ENCODE data around the gene MRPL45. TPM values are rescaled to one million over a fixed set of nuclear protein-coding genes. Genes with fewer than 3 reads are reported as not detected.

Gene MRPL45
- total RNA-seq, 2 experiments from 2014 or later: 22.3 to 36.8 TPM

- no peak for DNase-seq
- Mint-ChIP-seq H3K36me3 (no peaks in the 10 kb centered on the region), H3K4me3 (no peak within 1 kb of the TSS), H3K9me3 (ENCODE audit: low read depth) (no peaks in the 10 kb centered on the region), H3K4me1 (no peaks in the 10 kb centered on the region), H3K27ac (no peak within 1 kb of the TSS), H3K27me3 (peaks cover 4% of the 10 kb centered on the region)
- ATAC-seq: no peak
- CTCF ChIA-PET: interaction anchor here (0.8 to 17.4 kb wide), 2 partner anchors 12 to 71 kb away, joined by 3 to 334 read pairs; no protein-coding TSS in a partner anchor
Measured at GRCh38 chr17:38343608-38344419, 46.8 kb downstream of the MRPL45 start, which contains the start of gene GPR179. Gene GPR179, minus strand, starts transcription at chr17:38343956. Its CDS starts 167 bp downstream, at chr17:38343789.

DNA sequence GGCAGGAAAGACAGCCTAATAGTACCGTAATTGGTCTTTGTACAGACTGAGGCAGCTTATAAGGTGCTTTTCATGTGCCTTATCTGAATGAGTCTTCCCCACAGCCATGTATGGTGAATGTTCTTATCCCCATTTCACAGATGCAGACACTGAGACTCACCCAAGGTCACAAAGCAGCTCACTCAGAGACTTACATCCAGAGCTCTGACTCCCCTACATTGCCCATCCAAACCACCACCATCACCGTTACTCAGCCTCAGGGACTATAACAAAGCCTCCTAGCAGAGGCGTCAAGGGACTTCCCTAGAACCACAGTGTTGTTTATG lies 47.4 kb downstream of the MRPL45 start:
- CTCF ChIA-PET: interaction anchor here (0.8 to 17.4 kb wide), 2 partner anchors 11 to 70 kb away, joined by 3 to 334 read pairs; no protein-coding TSS in a partner anchor
- no peak overlapping the region for H3K27ac Mint-ChIP-seq
- DNase-seq (no peak), ATAC-seq (no peak)
- no peak overlapping the region for H3K4me3 Mint-ChIP-seq
- H3K36me3 Mint-ChIP-seq: no peaks in the 10 kb centered on the region
- H3K9me3 Mint-ChIP-seq (ENCODE audit: low read depth): no peaks in the 10 kb centered on the region
- peaks cover 5% of the 10 kb centered on the region for H3K4me1 Mint-ChIP-seq
- H3K27me3 Mint-ChIP-seq: peaks cover 4% of the 10 kb centered on the region

DNA sequence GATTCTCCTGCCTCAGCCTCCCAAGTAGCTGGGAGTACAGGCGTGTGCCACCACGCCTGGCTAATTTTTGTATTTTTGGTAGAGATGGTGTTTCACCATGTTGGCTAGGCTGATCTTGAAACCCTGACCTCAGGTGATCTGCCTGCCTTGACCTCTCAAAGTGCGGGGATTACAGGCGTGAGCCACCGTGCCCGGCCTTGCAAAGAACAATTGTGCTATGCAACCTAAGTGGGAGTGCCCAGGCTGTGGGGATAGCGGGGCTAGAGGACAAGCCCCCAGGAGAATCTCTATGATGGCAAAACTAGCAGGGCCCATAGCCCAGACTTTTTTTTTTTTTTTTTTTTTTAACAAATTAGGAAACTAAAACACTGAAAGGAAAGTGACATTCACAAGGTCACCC lies 48.8 kb downstream of the MRPL45 start:
- Mint-ChIP-seq H3K4me3 (no peak overlapping the region), H3K27me3 (peaks cover 4% of the 10 kb centered on the region), H3K27ac (no peak overlapping the region), H3K36me3 (no peaks in the 10 kb centered on the region), H3K4me1 (peaks cover 6% of the 10 kb centered on the region), H3K9me3 (ENCODE audit: low read depth) (no peaks in the 10 kb centered on the region)
- CTCF ChIA-PET: interaction anchor here (1.3 to 17.4 kb wide), 3 partner anchors 13 to 78 kb away, joined by 3 to 334 read pairs (median 4); no protein-coding TSS in a partner anchor
- no peak for DNase-seq
- no peak for ATAC-seq

DNA sequence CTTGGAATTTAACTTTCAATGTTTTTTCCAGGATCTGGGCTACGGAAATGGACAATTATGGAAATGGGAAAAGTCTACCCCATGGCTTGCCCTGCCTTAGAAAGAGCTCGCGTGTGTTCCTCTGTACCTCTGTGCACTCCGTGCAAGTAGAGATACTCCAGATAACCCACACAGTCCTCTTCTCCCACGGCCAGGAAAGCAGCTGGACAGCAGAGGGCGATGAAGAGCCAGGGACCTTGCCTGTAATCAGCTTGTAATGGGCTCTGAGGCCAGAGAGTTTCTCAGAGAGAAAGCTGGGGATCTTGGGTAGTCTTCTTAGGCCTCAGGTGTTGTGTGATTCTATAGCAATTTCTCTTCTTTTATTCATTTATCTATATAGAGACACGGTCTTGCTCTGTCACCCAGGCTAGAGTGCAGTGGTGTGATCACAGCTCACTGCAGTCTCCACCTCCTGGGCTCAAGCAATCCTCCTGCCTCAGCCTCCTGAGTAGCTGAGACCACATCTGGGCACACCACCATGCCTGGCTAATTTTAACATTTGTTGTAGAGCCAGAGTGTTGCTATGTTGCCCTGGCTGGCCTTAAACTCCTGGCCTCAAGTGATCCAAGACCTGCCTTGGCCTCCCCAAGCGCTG lies 52.2 kb downstream of the MRPL45 start:
- CTCF ChIA-PET: interaction anchor here (0.7 to 17.4 kb wide), 29 partner anchors 10 to 318 kb away, joined by 3 to 334 read pairs (median 5); partner anchors contain the start of gene ARHGAP23
- no peak overlapping the region for H3K27ac Mint-ChIP-seq

DNA sequence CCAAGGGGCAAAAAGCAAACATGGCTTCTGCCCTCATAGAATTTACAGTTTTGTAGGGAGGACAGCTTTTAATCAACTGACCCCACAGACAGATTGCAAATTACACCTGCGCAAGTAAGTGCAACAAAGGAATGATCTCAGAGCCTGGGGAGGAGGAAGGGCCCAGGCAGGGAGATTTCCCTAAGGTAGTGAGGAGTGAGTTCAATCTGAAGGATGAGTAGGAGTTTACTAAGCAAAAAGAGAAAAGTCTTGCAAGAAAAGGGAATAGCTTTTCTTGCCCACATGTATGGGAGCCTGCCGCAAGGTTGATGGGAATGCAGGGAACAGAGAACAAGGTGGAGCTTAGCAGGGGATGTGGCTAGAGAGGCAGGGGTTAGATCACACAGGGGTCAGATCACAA lies 53.1 kb downstream of the MRPL45 start:
- no peak overlapping the region for H3K27ac Mint-ChIP-seq
- CTCF ChIA-PET: interaction anchor here (1.2 to 17.4 kb wide), 15 partner anchors 9 to 317 kb away, joined by 4 to 334 read pairs (median 10); no protein-coding TSS in a partner anchor
- no peaks in the 10 kb centered on the region for H3K36me3 Mint-ChIP-seq
- no peaks in the 10 kb centered on the region for H3K9me3 Mint-ChIP-seq (ENCODE audit: low read depth)
- DNase-seq (no peak), ATAC-seq (no peak)
- H3K4me3 Mint-ChIP-seq: no peak overlapping the region
- H3K27me3 Mint-ChIP-seq: no peaks in the 10 kb centered on the region
- peaks cover 31% of the 10 kb centered on the region for H3K4me1 Mint-ChIP-seq

More for the DNA sequence above, 52.2 kb downstream of the MRPL45 start:
- H3K4me3 Mint-ChIP-seq: no peak overlapping the region
- H3K27me3 Mint-ChIP-seq: no peaks in the 10 kb centered on the region
- no peaks in the 10 kb centered on the region for H3K9me3 Mint-ChIP-seq (ENCODE audit: low read depth)
- peak; percentile 55 for ATAC-seq
- peaks cover 24% of the 10 kb centered on the region for H3K4me1 Mint-ChIP-seq
- no peaks in the 10 kb centered on the region for H3K36me3 Mint-ChIP-seq
- peak; percentile 91 for DNase-seq

GRCh38 chr17:38351412-38352222 lies 54.6 kb downstream of the MRPL45 start, which contains the start of gene SOCS7:
Gene SOCS7, plus strand, starts transcription at chr17:38351844. Its CDS starts 209 bp downstream, at chr17:38352053.
- H3K4me1 Mint-ChIP-seq: peaks cover 38% of the 10 kb centered on the region
- DNase-seq (peak; percentile 93), ATAC-seq (peak; percentile 92)
- no peaks in the 10 kb centered on the region for H3K9me3 Mint-ChIP-seq (ENCODE audit: low read depth)
- peak within 1 kb of the TSS; percentile 95 for H3K27ac Mint-ChIP-seq
- no peaks in the 10 kb centered on the region for H3K27me3 Mint-ChIP-seq
- CTCF ChIA-PET: interaction anchor here (0.9 to 17.4 kb wide), 7 partner anchors 10 to 208 kb away, joined by 3 to 334 read pairs (median 8); no protein-coding TSS in a partner anchor
- no peaks in the 10 kb centered on the region for H3K36me3 Mint-ChIP-seq
- H3K4me3 Mint-ChIP-seq: peak within 1 kb of the TSS; percentile 83

DNA sequence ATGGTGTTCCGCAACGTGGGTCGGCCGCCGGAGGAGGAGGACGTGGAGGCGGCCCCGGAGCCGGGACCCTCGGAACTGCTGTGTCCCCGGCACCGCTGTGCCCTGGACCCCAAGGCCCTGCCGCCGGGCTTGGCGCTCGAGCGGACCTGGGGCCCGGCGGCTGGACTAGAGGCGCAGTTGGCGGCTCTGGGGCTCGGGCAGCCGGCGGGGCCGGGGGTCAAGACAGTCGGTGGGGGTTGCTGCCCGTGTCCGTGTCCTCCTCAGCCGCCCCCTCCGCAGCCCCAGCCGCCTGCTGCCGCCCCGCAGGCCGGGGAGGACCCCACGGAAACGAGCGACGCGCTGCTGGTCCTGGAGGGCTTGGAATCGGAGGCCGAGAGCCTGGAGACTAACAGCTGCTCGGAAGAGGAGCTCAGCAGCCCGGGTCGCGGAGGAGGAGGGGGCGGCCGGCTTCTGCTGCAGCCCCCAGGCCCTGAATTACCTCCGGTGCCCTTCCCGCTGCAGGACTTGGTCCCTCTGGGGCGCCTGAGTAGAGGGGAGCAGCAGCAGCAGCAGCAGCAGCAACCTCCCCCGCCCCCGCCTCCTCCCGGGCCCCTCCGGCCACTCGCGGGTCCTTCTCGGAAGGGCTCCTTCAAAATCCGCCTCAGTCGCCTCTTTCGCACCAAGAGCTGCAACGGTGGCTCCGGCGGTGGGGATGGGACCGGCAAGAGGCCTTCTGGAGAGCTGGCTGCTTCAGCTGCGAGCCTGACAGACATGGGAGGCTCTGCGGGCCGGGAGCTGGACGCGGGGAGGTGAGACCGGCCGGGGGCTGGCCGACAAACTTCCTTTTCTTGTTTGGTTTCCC lies 55.5 kb downstream of the MRPL45 start:
- CTCF ChIA-PET: interaction anchor here (0.7 to 17.4 kb wide), 7 partner anchors 14 to 207 kb away, joined by 3 to 334 read pairs (median 8); no protein-coding TSS in a partner anchor
- H3K4me1 Mint-ChIP-seq: peaks cover 40% of the 10 kb centered on the region
- no peaks in the 10 kb centered on the region for H3K36me3 Mint-ChIP-seq
- no peak for ATAC-seq
- peak overlapping the region; percentile 71 for H3K4me3 Mint-ChIP-seq
- H3K9me3 Mint-ChIP-seq (ENCODE audit: low read depth): no peaks in the 10 kb centered on the region
- no peak overlapping the region for H3K27ac Mint-ChIP-seq
- DNase-seq: peak; percentile 47
- H3K27me3 Mint-ChIP-seq: no peaks in the 10 kb centered on the region

GRCh38 chr17:38353086-38353604 lies 56.2 kb downstream of the MRPL45 start:
- Mint-ChIP-seq H3K4me3 (peak overlapping the region; percentile 71), H3K4me1 (peaks cover 40% of the 10 kb centered on the region), H3K27ac (no peak overlapping the region), H3K27me3 (no peaks in the 10 kb centered on the region), H3K9me3 (ENCODE audit: low read depth) (no peaks in the 10 kb centered on the region), H3K36me3 (no peaks in the 10 kb centered on the region)
- no peak for ATAC-seq
- no peak for DNase-seq
- CTCF ChIA-PET: interaction anchor here (0.7 to 17.4 kb wide), 8 partner anchors 13 to 206 kb away, joined by 3 to 334 read pairs (median 6); no protein-coding TSS in a partner anchor

GRCh38 chr17:38353668-38354067 lies 56.7 kb downstream of the MRPL45 start:
- CTCF ChIA-PET: interaction anchor here (1.6 to 17.4 kb wide), 7 partner anchors 12 to 204 kb away, joined by 4 to 334 read pairs (median 8); no protein-coding TSS in a partner anchor
- no peaks in the 10 kb centered on the region for H3K27me3 Mint-ChIP-seq
- no peaks in the 10 kb centered on the region for H3K9me3 Mint-ChIP-seq (ENCODE audit: low read depth)
- no peak overlapping the region for H3K27ac Mint-ChIP-seq
- DNase-seq (no peak), ATAC-seq (no peak)
- peak overlapping the region; percentile 71 for H3K4me3 Mint-ChIP-seq
- H3K36me3 Mint-ChIP-seq: no peaks in the 10 kb centered on the region
- peaks cover 40% of the 10 kb centered on the region for H3K4me1 Mint-ChIP-seq

DNA sequence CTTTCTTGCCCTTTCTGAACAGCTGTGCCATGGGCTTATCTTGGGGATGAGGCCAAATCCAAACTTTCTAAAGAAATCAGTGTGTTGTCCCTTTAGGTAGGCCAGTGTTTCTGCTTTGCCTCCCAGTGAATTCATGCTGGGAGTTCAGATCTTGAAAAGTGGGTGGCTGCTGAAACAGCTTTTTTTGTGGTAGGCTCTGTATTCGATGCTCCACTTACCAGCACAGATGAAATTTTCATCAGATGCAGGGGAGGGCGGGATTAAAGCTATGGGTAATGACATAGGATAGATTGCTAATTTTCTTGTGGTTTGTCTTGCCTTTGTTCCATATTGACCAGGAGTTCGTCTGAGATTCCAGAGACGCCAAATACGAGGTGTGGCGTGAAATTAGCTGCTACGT lies 57.5 kb downstream of the MRPL45 start:
- no peak for ATAC-seq
- H3K36me3 Mint-ChIP-seq: no peaks in the 10 kb centered on the region

DNA sequence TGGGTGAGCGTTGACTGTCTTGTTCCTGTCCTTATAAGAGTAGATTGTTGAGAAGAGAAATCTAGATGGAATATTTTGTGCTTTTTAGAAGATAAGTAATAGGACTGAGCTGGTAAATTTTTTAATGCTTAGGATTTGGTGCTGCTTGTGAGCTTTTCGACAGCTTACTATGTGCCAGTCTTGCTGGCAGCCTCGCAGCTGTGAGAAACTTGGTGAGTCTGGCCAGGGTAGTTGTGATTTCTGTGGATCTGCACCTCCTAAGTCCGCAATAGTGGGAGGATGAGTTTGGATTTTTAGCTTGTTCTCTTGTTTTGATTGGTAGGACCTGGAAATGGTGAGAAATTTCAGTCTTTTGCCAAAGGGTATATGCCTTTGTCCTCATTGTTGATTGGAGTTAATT lies 58.3 kb downstream of the MRPL45 start:
- CTCF ChIA-PET: interaction anchor here (1.2 to 17.4 kb wide), 8 partner anchors 11 to 251 kb away, joined by 3 to 334 read pairs (median 4); partner anchors contain the start of gene GPR179
- no peak overlapping the region for H3K27ac Mint-ChIP-seq
- no peak for DNase-seq
- peaks cover 35% of the 10 kb centered on the region for H3K4me1 Mint-ChIP-seq
- no peak overlapping the region for H3K4me3 Mint-ChIP-seq
- no peaks in the 10 kb centered on the region for H3K36me3 Mint-ChIP-seq
- no peak for ATAC-seq
- no peaks in the 10 kb centered on the region for H3K9me3 Mint-ChIP-seq (ENCODE audit: low read depth)
- no peaks in the 10 kb centered on the region for H3K27me3 Mint-ChIP-seq

More for the DNA sequence above, 57.5 kb downstream of the MRPL45 start:
- CTCF ChIA-PET: interaction anchor here (1.6 to 17.4 kb wide), 7 partner anchors 12 to 204 kb away, joined by 4 to 334 read pairs (median 4); no protein-coding TSS in a partner anchor
- peaks cover 36% of the 10 kb centered on the region for H3K4me1 Mint-ChIP-seq
- no peak overlapping the region for H3K27ac Mint-ChIP-seq
- H3K9me3 Mint-ChIP-seq (ENCODE audit: low read depth): no peaks in the 10 kb centered on the region
- no peak for DNase-seq
- no peaks in the 10 kb centered on the region for H3K27me3 Mint-ChIP-seq
- H3K4me3 Mint-ChIP-seq: no peak overlapping the region

Data from activated CD8-positive, alpha-beta memory T cell treated with anti-CD3 and anti-CD28 coated beads, Interleukin-2, amount 10 ng/mL, durations not matched to agents 7 days and 5 days (primary cell).